Stimulated activated CD4-positive, alpha-beta T cell treated with anti-CD3 and anti-CD28 coated beads, TNF-alpha, amount 100 ng/mL, for 48 hours (primary cell): ENCODE data around the gene PFKFB4.
"Not testable (repeated sequence)": the region's sequence is repeated elsewhere in the genome, so short reads cannot be mapped to it uniquely, and the experiment has no call there.

Experiments used
- DNase-seq, 3 donors: peaks; one replicate each; pipeline ENCODE4 v3.0.0-alpha.2; 2020; ENCODE audit warnings: low read depth in 3 of 3

The PFKFB4 gene

GRCh38 chr3:48500656-48501055, 55.9 kb downstream of the PFKFB4 start:
- DNase-seq: no peak

DNA sequence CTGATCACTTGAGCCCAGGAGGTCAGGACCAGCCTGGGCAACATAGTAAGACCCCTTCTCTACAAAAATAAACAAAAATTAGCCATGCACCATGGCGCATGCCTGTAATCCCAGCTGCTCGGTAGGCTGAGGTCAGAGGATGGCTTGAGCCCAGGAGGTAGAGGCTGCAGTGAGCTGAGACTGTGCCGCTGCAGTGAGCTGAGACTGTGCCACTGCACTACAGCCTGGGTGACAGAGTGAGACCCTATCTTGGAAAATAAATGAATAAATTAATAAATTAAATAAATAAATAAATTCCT, 63.5 kb downstream of the PFKFB4 start:
- no peak for DNase-seq

DNA sequence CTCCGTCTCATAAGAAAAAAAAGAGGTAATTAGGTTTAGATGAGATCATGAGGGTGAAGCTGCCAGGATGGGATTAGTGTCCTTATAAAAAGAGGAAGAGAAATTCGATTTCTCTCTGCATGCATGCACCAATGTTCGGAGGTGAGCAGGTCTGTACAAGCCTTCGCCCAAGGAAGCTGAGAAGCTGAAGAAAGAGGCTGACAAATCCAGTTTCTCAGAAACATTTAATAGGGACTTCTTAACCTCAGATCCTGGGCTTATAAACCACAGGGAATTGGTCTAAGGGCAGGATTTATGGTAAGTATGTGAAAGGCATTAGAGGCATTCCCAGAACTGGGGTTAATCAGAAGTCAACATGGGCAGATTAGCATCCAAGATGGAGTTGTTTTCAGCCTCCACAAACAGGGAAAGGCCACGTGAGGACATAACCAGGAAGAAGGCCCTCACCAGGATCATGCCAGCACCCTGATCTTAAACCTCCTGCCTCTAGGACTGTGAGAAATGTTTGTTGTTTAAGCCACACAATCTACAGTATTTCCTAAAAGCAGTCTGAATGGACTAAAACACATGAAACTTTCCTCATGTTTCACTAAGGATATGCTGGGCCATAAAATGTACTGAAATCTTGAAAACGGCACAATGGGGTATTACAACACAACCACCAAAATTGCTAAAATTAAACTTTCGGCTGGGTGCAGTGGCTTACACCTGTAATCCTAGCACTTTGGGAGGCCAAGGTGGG, 64.0 kb downstream of the PFKFB4 start:
- no peak for DNase-seq

DNA sequence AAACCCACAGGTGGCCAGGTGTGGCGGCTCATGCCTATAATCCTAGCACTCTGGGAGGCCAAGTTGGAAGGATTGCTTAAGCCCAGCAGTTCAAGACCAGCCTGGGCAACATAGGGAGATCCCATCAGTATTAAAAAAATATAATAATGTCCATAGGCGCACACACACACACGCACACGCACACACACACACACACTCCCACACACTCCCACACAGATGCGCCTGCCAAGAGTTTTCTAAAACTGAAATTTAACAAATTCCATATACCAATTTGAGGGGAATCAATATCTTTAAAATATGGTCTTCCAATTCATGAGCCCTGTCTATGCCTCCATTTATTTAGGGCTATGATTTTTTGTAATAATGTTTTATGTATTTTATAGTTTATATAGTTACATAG, 69.7 kb downstream of the PFKFB4 start:
- no peak for DNase-seq

DNA sequence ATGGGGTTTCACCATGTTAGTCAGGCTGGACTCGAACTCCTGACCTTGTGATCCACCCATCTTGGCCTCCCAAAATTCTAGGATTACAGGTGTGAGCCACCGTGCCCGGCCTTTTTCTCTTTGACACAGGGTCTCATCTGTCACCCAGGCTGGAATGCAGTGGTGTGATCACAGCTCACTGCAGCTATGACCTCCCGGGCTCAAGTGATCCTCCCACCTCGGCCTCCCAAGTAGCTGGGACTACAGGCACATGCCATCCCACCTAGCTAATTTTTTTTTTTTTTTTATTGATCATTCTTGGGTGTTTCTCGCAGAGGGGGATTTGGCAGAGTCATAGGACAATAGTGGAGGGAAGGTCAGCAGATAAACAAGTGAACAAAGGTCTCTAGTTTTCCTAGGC, 73.8 kb downstream of the PFKFB4 start:
- not testable (repeated sequence) for DNase-seq

- DNase-seq: not testable (repeated sequence)
Measured at GRCh38 chr3:48480891-48481290, 75.7 kb downstream of the PFKFB4 start.

- DNase-seq: no peak
Measured at GRCh38 chr3:48478626-48479555, 77.7 kb downstream of the PFKFB4 start.

GRCh38 chr3:48477959-48478520, 78.6 kb downstream of the PFKFB4 start:
- no peak for DNase-seq

GRCh38 chr3:48476426-48477053, 80.1 kb downstream of the PFKFB4 start:
- no peak for DNase-seq

GRCh38 chr3:48475188-48475587, 81.4 kb downstream of the PFKFB4 start:
- no peak for DNase-seq

DNA sequence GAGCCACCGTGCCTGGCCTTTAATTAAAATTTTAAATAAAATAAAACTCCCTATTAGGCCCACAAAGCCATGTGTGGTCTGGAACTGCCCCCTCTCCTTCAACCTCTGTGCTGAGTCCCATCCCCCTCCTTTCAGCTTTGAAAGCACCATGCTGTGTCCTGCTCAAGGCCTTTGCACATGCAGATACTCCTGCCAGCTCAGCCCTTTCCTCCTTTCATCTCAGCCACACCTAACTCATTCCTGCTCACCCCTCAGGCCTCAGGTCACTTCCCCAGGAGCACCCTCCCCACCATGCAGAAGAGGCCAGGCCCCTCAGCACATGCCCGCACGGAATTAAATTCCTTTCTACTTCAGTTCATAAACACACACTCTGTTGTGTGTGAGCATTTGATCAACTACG, 82.0 kb downstream of the PFKFB4 start:
- no peak for DNase-seq

GRCh38 chr3:48474031-48474430, 82.6 kb downstream of the PFKFB4 start:
- not testable (repeated sequence) for DNase-seq

DNA sequence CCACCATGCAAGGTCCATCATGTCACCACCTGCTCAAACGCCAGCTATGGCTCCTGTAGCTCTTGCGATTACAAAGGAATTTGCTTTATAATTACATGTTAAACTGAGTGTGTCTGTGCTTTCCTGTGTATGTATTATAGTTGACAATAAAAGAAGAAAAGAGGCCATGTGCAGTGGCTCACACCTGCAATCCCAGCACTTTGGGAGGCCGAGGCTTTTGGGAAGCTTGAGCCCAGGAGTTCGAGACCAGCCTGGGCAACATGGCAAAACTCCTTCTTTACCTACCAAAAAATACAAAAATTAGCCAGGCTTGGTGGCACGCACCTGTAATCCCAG, 83.0 kb downstream of the PFKFB4 start:
- no peak for DNase-seq

DNA sequence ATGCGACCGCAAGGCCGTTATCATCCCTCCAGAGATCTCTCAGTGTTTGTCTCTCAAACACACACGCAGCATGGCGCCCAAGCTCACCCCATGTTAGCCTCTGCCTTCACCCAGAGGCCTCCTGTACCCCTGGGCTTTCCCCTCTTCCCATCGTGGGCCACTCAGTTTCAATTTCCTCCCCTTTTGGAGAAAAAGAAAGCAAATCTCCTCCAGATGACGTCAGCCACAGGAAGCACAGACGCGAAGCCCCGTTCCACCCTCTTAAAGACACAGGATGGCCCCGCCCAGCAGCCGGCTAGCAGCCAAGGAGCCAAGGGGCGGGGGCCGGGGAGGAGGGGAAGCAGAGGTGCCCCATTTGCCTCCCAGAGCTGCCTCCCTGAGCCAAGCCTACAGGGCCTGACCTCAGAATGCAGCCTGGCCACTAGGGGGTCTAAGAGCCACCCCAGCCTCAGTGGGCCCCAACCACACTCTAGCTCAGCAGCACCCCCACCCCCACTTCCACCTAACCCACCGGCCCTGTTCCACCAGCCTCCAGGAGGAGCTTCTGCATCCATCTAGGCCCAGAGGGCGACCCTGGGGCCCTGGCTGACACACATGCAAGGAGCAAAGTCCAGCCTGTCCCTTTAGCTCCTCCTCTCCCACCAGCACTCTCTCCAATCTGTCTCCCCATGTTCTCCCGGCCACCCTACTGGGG, 83.5 kb downstream of the PFKFB4 start:
- peak; percentile 85 to 97 (median 95) for DNase-seq

DNA sequence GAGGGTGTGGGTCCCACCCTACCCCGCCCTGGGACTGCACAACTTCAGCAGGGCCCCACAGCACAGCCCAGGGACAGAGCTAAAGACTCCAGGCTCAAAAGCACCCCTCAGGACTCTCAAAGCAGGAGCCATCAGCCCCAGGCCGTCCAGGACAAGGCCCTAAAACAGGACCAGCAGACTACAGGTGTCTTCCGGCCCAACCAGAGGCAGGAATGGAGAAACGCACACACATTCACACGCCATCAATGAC, 84.0 kb downstream of the PFKFB4 start:
- DNase-seq: no peak

DNA sequence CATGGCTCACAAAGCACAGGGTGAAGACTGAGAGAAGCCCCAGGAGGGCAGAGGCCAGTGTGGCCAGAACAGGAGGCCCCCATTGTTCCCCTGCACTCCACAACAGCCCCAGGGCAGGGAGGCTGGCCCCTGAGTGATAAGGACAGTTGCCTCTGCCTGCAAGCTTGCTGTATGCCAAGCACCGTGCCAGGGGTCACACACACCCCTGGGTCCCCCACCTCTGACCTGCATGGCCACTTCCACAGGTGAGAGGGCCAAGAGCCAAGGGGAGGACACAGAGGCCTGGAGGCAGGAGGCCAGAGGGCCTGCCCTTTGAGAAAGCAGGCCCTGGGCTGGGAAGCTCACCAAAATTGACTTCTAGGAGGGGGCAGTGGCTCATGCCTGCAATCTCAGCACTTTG, 86.3 kb downstream of the PFKFB4 start:
- no peak for DNase-seq

GRCh38 chr3:48469046-48469915, 87.3 kb downstream of the PFKFB4 start:
- no peak for DNase-seq

- DNase-seq: no peak
Measured at GRCh38 chr3:48468329-48468731, 88.3 kb downstream of the PFKFB4 start.
